ENCODE results near the gene CCN6. TPM values are rescaled to one million over a fixed set of nuclear protein-coding genes. Genes with fewer than 3 reads are reported as not detected.

The CCN6 gene
- total RNA-seq, 1 donor from 2014 or later = not detected

GRCh38 chr6:112038756-112039430 is 15.0 kb upstream of the CCN6 start:
- H3K36me3 Mint-ChIP-seq (ENCODE audit: insufficient read depth) = no peaks in the 10 kb centered on the region
- H3K27me3 Mint-ChIP-seq = peaks cover 4% of the 10 kb centered on the region
- TF ChIP-seq, protein P1, sequence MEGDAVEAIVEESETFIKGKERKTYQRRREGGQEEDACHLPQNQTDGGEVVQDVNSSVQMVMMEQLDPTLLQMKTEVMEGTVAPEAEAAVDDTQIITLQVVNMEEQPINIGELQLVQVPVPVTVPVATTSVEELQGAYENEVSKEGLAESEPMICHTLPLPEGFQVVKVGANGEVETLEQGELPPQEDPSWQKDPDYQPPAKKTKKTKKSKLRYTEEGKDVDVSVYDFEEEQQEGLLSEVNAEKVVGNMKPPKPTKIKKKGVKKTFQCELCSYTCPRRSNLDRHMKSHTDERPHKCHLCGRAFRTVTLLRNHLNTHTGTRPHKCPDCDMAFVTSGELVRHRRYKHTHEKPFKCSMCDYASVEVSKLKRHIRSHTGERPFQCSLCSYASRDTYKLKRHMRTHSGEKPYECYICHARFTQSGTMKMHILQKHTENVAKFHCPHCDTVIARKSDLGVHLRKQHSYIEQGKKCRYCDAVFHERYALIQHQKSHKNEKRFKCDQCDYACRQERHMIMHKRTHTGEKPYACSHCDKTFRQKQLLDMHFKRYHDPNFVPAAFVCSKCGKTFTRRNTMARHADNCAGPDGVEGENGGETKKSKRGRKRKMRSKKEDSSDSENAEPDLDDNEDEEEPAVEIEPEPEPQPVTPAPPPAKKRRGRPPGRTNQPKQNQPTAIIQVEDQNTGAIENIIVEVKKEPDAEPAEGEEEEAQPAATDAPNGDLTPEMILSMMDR (IDR thresholded peaks at IDR 0.05; ENCODE audit: unreplicated experiment) = no peak
- no peaks in the 10 kb centered on the region for H3K9me3 Mint-ChIP-seq (ENCODE audit: low read depth)
- DNase-seq (ENCODE audit: low spot score, unreplicated experiment) = no peak
- H3K4me1 Mint-ChIP-seq (ENCODE audit: low read depth) = peaks cover 2% of the 10 kb centered on the region
- H3K4me3 Mint-ChIP-seq (ENCODE audit: low read depth) = no peak overlapping the region
- H3K27ac Mint-ChIP-seq = no peak overlapping the region

- H3K9me3 Mint-ChIP-seq (ENCODE audit: low read depth) = no peaks in the 10 kb centered on the region
- no peak overlapping the region for H3K27ac Mint-ChIP-seq
- no peak for DNase-seq (ENCODE audit: low spot score, unreplicated experiment)
- peaks cover 2% of the 10 kb centered on the region for H3K4me1 Mint-ChIP-seq (ENCODE audit: low read depth)
- TF ChIP-seq, protein P1 (IDR thresholded peaks at IDR 0.05; ENCODE audit: unreplicated experiment) = no peak
- no peak overlapping the region for H3K4me3 Mint-ChIP-seq (ENCODE audit: low read depth)
- H3K27me3 Mint-ChIP-seq = no peaks in the 10 kb centered on the region
- H3K36me3 Mint-ChIP-seq (ENCODE audit: insufficient read depth) = no peaks in the 10 kb centered on the region
Measured at GRCh38 chr6:112039431-112039770, 14.5 kb upstream of the CCN6 start.

GRCh38 chr6:112040956-112041355 is 12.9 kb upstream of the CCN6 start:
- TF ChIP-seq, protein P1 (IDR thresholded peaks at IDR 0.05; ENCODE audit: unreplicated experiment) = no peak
- Mint-ChIP-seq H3K4me1 (ENCODE audit: low read depth) (peaks cover 2% of the 10 kb centered on the region), H3K4me3 (ENCODE audit: low read depth) (no peak overlapping the region), H3K27ac (no peak overlapping the region), H3K9me3 (ENCODE audit: low read depth) (no peaks in the 10 kb centered on the region), H3K27me3 (no peaks in the 10 kb centered on the region), H3K36me3 (ENCODE audit: insufficient read depth) (no peaks in the 10 kb centered on the region)
- DNase-seq (ENCODE audit: low spot score, unreplicated experiment) = no peak

- Mint-ChIP-seq H3K27ac (no peak overlapping the region), H3K9me3 (ENCODE audit: low read depth) (no peaks in the 10 kb centered on the region), H3K36me3 (ENCODE audit: insufficient read depth) (no peaks in the 10 kb centered on the region), H3K4me1 (ENCODE audit: low read depth) (peaks cover 2% of the 10 kb centered on the region), H3K4me3 (ENCODE audit: low read depth) (no peak overlapping the region), H3K27me3 (no peaks in the 10 kb centered on the region)
- TF ChIP-seq, protein P1 (IDR thresholded peaks at IDR 0.05; ENCODE audit: unreplicated experiment) = no peak
- no peak for DNase-seq (ENCODE audit: low spot score, unreplicated experiment)
Measured at GRCh38 chr6:112041535-112041934, 12.4 kb upstream of the CCN6 start.

DNA sequence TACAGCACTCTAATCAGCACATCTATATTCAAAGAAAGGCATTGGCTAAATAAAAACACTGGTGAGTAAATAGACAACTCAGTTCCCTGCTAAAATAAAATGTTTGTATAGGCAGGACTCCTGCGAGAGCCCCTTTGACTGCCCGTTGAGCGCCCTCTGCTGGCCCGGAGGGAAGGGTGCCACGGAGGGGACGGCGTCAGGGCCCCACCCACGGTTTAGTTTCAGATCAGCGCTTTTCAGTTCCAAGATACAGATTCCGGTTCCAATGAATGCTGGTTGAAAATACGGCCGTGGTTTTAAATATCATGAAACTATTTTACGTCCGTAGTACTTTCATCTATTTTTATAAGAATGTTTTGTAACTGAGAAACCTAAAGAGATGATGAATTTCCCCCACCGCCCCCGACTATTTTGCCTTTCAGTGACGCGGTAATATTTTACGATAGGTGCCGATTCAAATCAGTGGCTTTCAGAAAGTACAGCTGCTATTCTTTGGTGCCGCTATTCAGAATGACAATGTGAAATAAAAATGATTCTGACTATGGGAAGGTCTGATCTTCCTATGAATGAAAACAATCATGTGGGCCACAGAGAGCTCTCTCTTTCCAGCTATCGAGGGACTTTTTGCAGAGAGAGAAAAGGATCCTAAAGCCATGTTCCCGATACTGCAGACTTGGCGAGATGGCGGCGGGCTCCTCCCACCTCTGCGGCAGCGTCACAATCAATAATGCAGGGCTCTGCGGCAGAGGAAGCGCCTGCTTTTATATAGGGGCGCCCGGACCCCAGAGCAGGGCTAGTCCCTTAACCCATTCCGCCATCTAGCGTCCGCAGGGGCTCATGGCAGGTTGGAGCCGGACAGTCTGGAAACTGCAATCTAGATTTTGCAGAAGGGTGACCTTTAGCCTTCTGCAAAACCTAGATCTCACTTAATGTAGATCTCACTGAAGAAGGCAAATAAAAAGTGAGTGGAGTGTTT is 10.6 kb upstream of the CCN6 start:
- TF ChIP-seq, protein P1 (IDR thresholded peaks at IDR 0.05; ENCODE audit: unreplicated experiment) = peak; percentile 99
- DNase-seq (ENCODE audit: low spot score, unreplicated experiment) = peak; percentile 95
- Mint-ChIP-seq H3K36me3 (ENCODE audit: insufficient read depth) (no peaks in the 10 kb centered on the region), H3K4me3 (ENCODE audit: low read depth) (peak overlapping the region; percentile 94), H3K27ac (peak overlapping the region; percentile 98), H3K9me3 (ENCODE audit: low read depth) (no peaks in the 10 kb centered on the region), H3K27me3 (no peaks in the 10 kb centered on the region), H3K4me1 (ENCODE audit: low read depth) (peaks cover 2% of the 10 kb centered on the region)

Measured in progenitor cell of endocrine pancreas (in vitro differentiated cells).